RKO (cell line): ENCODE data around the gene RALGAPA2.

Source experiments
- DNase-seq: peaks from one replicate; pipeline ENCODE4 v3.0.0-alpha.2; 2016; ENCODE audit warnings: low spot score

RALGAPA2 gene

DNA sequence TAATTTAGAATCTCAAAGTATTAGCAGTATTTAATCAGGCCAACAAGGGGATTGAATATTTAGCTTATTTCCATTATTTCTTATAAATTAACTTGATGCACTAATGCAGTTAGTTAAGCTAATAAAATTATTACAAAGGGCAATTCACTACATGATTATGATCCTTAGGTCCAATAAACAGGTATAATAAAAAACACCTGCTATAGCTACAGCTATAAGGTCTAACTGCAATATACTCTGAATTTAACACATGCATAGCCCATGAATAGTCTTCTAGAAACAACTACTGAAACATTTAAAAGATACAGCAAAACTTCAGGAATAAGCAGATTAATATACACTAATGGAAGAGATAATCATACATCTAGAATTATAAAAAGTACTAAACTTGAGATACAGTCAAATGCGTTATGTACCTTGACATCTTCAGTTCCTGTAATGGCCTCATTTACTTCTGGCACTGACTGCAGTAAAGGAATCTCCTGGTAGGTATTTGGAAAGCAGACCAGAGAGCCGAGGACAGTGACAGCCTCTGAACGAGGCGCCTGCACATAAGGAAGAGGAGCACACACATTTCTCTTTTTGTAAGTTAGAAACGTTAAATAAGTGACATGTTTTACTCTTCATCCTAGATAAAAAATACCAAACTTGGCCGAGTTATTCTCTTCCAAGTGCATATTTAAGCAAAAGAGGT, 176.1 kb downstream of the RALGAPA2 start:
- no peak for DNase-seq

DNA sequence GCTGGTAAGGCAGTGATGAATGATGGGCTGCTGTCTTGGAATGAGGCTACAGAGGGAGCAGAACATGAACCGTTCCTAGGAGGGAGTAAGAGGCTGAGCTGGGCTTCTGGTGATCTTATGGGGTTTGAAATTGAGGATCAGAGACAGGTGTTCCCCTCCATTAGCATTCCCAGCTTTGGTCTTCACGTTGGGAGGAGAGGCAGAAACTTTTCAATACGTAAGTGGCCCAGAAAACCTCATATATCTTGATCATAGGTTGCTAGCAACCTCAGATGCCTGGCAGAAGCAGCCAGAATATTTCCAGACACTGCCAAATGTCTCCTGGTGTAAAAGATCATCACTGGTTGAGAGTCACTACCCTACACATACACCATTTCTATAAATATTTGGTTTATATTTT, 177.4 kb downstream of the RALGAPA2 start:
- DNase-seq, result no peak

DNA sequence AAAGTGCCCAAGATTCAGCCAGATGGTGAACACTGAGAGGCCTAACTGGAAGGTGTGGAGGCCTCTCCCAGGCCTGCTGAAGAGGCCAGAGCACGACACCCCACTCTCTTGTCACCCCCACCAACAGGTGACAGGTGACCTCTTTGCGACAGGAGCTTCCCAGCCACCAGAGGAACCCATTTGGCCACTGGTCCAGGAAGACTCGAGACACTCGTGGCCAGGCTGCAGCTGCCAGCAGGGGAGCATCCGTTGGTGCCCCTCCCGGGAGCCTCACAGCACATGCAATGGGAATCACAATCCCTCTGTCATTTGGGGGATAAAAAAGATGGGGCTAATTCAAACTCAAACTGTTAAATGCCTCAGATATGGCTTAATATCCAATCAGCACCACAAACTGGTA, 181.2 kb downstream of the RALGAPA2 start:
- no peak for DNase-seq

DNA sequence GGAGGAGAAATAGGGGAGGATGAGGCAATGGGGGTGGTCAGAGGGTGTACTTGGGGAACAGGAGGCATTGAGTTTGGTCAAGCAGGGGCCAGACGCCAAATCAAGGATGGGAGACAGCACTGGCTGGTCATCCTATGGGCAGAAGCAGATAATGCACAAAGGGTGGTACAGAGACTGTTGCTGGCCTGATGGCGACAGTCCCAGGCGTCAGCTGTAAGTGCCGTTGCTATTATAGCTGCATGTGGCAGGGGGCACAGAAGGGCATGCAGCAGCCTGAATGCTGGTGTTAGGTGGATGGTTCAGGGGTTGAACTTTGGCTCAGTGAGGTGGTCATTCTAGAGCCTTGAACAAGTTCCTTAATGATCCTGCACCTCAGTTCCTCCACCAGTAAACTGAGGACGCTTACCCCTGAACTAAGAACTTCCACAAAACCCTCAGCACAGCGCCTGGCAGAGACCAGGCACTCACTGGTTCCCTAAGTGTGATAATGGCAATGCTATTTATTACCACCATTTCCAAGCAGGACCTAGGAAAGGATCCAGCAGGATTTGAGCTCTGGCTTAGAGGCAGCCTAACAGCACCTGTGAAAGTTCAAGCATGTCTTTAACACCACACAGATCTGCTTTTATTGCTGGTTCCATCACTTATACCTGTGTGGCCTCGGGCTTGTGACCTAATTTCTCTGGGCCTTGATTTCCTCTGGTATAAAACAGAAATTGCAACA, 181.9 kb downstream of the RALGAPA2 start:
- no peak for DNase-seq

DNA sequence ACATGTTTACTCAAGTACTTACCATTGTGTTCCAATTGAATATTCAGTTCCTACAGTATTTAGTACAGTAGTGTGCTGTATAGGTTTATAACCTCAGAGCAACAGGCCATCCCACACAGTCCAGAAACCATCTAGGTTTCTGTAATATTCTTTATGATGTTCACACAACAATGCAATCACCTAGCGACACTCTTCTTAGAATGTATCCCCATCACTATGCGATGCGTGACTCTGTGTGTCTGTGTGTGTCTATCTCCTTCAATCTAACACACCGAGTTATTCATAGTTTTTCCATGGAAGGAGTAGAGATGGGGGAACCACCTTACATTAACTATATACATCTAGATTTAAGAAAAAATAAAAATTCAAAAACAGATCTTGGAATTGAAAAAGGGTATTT, 182.8 kb downstream of the RALGAPA2 start:
- DNase-seq, result no peak

DNA sequence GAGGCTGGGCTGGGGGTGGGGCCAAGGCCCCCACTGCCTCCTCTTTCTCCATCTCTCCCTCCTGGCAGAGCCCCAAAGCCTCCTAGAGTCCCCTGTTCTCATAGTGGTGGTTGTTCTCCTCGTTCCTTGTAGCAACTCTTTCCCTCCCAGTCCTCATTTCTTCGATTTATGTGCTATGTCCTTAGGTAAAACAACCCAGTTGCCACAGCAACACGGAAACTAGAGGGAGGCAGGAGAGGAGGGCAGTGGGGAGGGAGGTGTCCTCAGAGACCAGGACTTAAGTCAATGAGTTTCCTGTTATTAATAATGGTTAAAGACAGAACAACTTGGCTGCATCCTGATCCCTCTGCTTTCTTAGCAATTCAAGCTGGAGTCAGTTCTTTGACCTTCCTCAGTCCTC, 183.6 kb downstream of the RALGAPA2 start:
- DNase-seq, result no peak

DNA sequence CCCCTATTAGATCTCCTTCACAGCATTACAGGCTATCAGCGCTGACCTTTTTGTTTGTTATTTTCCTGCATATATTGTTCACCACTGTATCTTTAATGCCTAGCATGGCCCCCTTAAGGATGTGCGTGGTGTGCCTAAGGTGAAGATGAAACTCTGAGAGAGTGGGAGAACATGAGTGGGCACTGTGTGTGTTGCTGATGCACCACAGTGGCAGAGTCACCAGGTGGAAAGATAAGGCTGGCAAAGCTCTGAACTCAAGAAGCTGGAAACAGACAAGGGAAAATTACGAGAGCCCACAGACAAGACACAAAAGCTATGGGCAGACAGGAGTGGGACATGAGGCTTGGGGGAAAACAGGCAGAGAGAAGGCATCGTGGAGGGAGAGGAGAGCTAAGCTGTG, 184.8 kb downstream of the RALGAPA2 start:
- DNase-seq, result no peak

DNA sequence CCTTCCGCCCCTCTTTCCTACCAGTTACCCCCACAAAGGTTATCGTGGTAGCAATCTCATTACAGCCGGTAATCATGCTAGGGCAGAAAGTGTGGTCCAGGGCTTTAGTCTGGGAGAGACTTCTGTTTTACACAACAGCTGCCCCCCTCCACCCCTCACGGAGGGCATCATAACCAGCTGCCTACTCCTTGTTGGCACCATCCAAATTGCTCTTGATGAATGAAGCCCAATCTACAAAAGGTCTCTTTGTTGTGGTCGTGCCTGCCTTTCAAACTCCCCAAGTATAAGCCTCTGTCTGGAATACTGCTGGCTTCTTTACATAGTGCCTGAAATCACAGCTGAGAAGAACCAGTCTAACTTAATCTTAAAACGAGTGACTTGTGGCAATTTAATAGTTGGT, 186.7 kb downstream of the RALGAPA2 start:
- DNase-seq, result no peak

DNA sequence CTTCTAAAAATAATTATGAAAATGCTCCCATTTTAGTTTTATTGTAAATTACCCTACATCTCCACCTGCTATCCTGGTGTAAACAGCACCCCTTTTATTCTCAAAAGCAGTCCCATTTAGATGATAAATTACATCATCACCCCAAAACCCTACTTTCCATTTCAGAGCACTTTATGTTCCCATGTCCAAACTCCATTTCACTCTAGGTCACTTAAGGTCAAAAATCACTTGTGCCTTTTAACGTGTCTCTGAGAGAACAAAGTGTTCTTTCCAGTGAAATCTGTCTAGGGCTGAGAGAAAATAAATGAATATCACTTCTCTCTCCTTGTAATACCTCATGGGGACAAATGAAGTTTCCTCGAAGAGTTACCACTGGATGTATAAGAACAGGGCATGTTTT, 187.2 kb downstream of the RALGAPA2 start:
- no peak for DNase-seq

DNA sequence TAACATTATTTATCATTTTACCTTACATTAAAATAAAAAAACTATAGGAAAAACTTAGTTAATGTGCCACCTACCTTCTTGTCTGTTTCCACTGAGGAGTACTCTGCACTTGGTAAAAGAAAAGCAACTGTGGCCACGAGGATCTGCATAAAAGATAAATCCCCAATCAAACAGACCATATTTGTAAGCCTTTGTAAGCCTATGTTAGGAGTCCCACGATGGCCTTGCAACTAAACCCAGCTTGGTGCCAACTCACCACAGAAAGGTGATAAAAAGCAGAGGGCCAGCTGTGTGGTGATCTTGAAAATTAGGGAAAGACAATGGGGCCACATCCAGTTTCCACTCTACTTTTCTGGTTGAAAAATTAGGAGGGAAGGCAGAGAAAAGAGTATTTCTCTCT, 187.7 kb downstream of the RALGAPA2 start:
- no peak for DNase-seq

DNA sequence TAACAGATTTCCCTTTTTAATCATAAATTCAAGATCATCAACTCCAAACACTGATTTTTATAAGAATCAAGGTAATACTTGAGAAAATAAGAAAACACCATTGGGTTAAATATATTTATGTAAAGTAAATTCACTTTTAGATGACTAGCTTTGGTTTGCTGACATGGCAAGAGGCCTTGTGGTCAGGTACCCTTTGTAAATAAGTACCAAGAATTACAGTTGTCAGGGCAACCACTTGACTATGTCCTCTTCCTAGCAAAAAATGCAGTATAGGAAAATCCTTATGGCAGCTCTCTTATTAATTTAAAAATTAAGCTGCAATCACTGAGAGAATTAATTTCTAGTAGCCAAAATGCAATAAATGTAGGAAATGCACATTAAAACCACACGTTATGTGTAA, 190.7 kb downstream of the RALGAPA2 start:
- no peak for DNase-seq

DNA sequence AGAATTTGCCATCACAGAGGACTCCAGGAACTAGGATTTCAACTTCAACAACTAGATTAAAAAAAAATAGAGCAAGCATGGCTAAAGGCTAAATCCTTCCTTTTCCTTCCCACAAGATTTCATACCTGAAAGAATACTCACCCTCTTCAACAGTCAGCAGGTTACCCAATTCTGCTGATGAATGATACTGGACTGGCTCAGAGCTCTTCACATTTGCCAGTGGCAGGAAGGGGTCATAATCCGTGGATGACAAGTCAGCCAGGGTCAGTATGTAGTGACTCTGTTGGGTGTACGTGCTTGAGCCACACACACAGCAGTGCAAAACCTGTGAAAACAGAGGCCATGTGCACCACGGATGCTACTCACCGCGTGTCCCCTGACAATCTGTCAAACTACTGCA, 191.7 kb downstream of the RALGAPA2 start:
- DNase-seq, result peak; percentile 21

DNA sequence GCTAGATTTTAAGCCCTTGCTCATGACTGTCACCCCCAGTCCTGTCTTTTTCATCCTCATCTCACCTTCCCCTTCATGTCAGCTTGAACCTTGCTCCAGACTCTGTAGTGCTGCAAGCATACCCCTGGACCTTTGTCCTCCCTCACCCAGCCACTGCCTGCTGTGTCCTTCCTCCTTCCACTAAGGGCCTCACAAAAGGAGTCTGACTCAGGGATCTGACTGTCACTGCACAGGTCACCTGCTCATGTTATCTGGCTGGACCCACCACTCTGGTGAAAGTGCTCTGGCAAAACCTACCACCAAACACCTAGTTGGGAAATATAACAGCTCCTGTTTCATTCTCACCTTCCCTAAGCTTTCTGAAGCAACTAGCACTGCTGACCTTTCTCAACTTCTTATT, 193.2 kb downstream of the RALGAPA2 start:
- DNase-seq, result no peak

DNA sequence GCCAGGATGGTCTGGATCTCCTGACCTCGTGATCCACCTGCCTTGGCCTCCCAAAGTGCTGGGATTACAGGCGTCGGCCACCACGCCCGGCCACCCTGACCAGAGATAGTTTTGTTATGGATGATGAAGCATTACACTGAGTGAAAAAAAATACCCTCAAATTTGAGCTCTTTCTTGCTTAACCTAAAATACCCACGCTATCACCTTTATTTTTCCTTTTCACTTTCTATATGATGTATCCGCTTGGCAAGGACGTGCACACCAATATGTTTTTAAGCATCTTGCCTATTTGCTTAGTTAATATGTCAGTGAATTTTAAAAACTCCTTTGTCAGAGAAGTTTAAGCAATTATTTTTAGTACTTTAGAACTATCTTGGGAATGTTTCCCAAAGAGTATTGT, 194.2 kb downstream of the RALGAPA2 start:
- DNase-seq, result no peak

DNA sequence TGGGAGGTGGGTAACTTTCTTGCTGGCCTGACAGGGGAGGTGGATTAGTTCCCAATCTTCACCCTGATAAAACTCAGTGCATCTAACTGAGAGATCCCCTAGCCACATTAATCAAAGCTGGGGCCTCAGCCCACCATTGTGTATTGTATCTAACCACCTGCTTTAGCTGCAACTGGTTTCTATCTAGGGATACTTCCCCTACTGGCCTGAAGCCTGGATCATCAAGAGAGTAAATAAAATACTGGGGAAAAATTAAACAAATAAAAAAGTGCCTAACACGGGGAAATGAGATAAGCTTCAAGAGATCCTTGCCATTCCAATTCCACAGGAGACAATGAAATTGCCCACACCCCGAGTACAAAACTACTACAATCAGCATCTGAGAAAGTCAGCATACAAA, 195.1 kb downstream of the RALGAPA2 start:
- DNase-seq, result no peak

DNA sequence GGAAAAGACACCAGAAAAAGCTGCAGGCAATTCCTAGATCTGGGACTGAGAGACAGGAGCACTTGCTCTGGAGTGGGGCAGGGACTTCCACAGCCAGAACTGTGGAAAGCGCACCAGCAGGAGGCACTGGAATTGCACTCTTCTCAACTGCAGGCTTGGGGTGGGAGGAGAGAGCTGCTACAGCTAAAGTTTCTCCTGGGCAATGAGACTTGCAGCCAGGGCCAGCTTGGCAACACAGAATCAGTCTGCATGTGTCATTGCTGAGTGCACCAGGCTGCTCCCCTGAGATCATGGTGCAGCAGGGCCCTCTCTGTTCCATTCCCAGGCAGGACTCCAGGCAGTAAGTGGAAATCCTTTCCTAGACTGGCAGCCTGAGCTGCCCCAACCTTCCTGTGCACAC, 198.7 kb downstream of the RALGAPA2 start:
- no peak for DNase-seq

DNA sequence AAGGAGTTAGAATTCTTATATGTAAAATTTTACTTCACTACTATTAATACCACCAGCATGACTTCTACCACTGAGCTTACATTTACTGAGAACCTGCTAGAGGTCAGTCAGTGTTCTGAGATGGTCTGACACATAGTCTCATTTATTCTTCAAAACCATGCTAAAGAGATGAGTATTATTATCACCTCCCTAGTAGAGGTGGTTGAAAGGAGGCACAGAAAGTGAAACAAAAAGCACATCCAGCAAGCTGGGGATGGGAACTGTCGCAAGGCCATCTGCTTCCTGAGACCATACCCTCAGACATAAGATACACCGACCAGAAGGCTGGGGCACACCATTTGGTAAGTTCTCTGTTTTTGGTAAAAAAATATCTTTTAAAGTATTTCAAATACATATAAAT, 206.9 kb downstream of the RALGAPA2 start:
- no peak for DNase-seq

DNA sequence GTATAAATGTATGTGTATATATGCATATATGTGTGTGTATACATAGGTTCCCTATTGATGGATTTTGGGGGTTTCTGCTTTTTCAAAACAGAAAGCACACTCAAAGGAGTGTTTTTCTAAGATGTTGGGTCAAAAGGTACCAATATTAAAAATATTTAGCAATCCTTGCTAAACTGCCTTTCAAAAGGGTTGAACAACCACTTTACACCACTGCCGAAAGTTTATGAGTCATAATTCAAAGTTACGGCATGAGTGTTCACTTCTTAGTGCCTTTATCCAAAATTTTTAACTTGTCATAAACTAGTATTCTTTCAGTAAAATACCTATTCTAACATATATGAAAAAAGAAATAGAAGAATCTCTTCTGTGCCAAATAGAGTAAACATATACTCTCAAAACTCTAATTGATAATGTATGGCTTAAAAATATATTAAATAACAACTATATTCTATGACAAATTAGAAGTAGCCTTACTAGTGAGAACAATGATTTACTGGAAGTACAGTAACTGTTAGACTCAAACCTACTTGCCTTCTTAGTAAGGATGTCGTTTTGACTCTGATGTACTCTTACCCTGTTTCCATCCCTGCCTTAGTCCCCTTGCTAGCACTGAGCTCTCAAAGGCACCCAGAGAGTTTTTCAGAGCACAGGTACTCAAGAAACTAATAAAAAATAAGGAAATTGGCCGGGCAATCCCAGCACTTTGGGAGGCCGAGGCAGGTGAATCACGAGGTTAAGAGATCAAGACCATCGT, 208.5 kb downstream of the RALGAPA2 start:
- DNase-seq, result no peak

DNA sequence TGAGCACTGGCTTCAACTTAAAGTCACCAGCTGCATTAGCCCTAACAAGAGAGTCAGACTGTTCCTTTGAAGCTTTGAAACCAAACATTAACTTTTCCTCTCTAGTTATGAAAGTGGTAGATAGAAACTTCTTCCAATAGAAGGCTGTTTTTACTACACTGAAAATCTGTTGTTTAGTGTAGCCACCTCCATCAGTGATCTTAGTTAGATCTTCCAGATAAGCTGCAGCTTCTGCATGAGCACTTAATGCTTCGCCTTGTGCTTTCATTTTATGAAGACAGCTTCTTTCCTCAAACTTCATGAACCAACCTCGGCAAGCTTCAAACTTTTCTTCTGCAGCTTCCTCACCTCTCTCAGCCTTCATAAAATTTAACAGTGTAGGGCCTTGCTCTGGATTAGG, 211.3 kb downstream of the RALGAPA2 start:
- DNase-seq, result no peak

DNA sequence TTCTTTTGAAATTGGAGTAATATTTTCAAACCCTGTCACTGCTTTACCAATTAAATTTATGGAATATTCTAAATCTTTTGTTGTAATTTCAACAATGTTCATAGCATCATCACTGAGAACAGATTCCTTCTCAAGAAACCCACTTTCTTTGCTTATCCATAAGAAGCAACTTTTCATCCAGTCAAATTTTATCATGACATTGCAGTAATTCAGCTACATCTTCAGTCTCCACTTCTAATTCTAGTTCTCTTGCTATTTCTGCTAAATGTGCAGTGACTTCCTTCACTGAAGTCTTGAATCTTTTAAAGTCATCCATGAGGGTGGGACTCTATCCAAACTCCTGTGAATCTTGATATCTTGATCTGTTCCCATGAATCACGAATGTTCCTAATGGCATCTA, 212.1 kb downstream of the RALGAPA2 start:
- DNase-seq, result no peak

DNA sequence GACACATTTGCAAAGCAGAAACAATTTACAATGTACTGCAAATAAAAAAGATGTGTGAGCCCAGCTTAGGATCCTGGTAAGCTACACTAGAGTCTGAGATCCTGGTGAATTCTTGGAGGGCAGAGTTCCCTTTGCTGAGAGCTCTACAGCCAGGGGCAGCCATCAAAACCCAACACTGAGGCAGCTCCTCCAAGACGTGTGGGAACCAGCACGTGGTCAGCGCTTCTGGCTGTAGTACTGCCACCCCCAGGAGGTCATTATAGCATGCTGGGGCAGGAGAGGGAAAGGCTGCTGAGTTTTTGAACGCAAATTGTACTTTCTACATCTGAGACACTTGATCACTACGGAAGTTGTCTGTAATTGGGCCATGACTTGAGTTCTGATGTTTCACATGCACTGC, 213.0 kb downstream of the RALGAPA2 start:
- DNase-seq, result no peak

DNA sequence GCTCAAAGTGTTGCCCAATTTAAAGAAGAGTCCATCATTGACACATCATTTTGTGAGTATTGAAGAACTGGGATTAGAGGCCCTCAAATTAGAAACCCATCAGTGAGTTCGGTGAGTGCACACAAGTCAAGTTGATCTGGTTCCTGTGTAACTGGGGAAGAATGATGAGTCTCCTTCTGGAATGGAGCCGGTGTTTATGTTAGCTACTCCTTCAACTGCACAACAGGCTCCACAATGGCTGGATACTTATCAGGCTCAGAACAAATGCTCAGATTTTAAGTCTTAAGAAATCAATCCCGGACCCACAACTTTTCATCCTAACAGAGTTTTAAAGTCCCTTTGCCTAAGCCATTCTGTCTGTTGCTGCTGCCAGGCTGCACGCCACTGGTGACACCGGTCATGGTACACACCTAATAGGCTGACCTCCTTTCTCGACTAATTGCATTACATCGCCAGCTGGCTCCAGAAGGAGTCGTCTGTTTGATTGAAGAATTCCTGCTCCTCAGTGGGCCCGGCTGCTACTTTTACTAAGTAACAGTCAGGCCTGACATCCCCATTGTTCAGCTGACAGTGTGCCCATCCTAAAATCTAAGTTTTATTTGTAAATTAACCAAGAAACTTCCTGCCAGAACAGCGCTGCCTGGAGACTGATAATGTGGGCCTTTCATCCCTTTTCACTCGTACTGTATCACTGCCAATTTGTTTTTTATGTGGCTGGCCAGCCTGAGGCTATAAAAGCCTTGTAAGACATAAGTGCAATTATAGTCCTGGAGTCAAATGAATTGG, 214.2 kb downstream of the RALGAPA2 start:
- DNase-seq, result no peak
